GM23338 (cell line): ENCODE measurements around the gene QRFP. TPM values are rescaled to one million over a fixed set of nuclear protein-coding genes. Genes with fewer than 3 reads are reported as not detected.

ENCODE experiments used
- ATAC-seq: fragments of 200-7000 bp; cut with Tn5 transposase; 3 replicates; pipeline ENCODE4 v1.9.1; 2020
- DNase-seq: peaks from one replicate; pipeline ENCODE4 v3.0.0-alpha.2; 2015; ENCODE audit warnings: low spot score
- H2AFZ ChIP-seq: fragments of 200-600 bp; sonication (generic); 2 replicates; pipeline ENCODE4 v1.8.0; 2016; ENCODE audit warnings: antibody characterized with exemption, mild to moderate bottlenecking, moderate library complexity
- H3F3A ChIP-seq: fragments of 200-600 bp; sonication (generic); replicated peaks from 2 replicates; pipeline ENCODE4 v1.8.0; 2017; ENCODE audit warnings: antibody characterized with exemption, mixed run types, low read depth
- H3K27ac ChIP-seq: fragments of 200-600 bp; sonication (generic); 2 replicates; pipeline ENCODE4 v1.6.1; 2016; ENCODE audit warnings: low read depth
- H3K27me3 ChIP-seq: fragments of 200-600 bp; sonication (generic); 2 replicates; pipeline ENCODE4 v1.8.0; 2016; ENCODE audit warnings: mild to moderate bottlenecking, mixed run types, moderate library complexity; ENCODE audit not compliant: insufficient read depth
- H3K36me3 ChIP-seq: fragments of 200-600 bp; sonication (generic); 2 replicates; pipeline ENCODE4 v1.8.0; 2016; ENCODE audit warnings: mild to moderate bottlenecking; ENCODE audit not compliant: insufficient read depth
- H3K4me1 ChIP-seq: fragments of 200-600 bp; sonication (generic); 2 replicates; pipeline ENCODE4 v1.8.0; 2016; ENCODE audit warnings: mild to moderate bottlenecking, moderate library complexity; ENCODE audit not compliant: insufficient read depth
- H3K4me2 ChIP-seq: fragments of 200-600 bp; sonication (generic); 2 replicates; pipeline ENCODE4 v1.7.1; 2017; ENCODE audit warnings: mixed run types
- H3K4me3 ChIP-seq: fragments of 200-600 bp; sonication (generic); 2 replicates; pipeline ENCODE4 v1.6.1; 2016; ENCODE audit warnings: mixed run types
- H3K79me2 ChIP-seq: fragments of 200-600 bp; sonication (generic); replicated peaks from 2 replicates; pipeline ENCODE4 v1.8.0; 2017; ENCODE audit warnings: mild to moderate bottlenecking; ENCODE audit not compliant: insufficient read depth
- H3K9me2 ChIP-seq: fragments of 200-600 bp; sonication (generic); 2 replicates; pipeline ENCODE4 v1.8.0; 2017; ENCODE audit not compliant: insufficient read depth
- H4K20me1 ChIP-seq: fragments of 200-600 bp; sonication (generic); replicated peaks from 2 replicates; pipeline ENCODE4 v1.8.0; 2017; ENCODE audit warnings: mild to moderate bottlenecking; ENCODE audit not compliant: insufficient read depth
- H3K27ac Mint-ChIP-seq: 2 replicates; pipeline ENCODE4 v1.8.0; 2020; ENCODE audit warnings: inconsistent platforms, mild to moderate bottlenecking, moderate library complexity, mixed read lengths
- H3K27me3 Mint-ChIP-seq: 3 replicates; pipeline ENCODE4 v1.8.0; 2022; ENCODE audit warnings: low read depth, mild to moderate bottlenecking, moderate library complexity, mixed read lengths, inconsistent platforms; ENCODE audit not compliant: insufficient read depth, poor library complexity
- H3K36me3 Mint-ChIP-seq: 3 replicates; pipeline ENCODE4 v1.8.0; 2021; ENCODE audit warnings: low read depth, mild to moderate bottlenecking, inconsistent platforms, moderate library complexity, mixed read lengths
- H3K4me1 Mint-ChIP-seq: 3 replicates; pipeline ENCODE4 v1.8.0; 2020; ENCODE audit warnings: mild to moderate bottlenecking, inconsistent platforms, mixed read lengths
- H3K4me3 Mint-ChIP-seq: 3 replicates; pipeline ENCODE4 v1.8.0; 2021; ENCODE audit warnings: moderate library complexity, mild to moderate bottlenecking, inconsistent platforms, mixed read lengths
- H3K9me3 Mint-ChIP-seq: 3 replicates; pipeline ENCODE4 v1.8.0; 2020; ENCODE audit warnings: moderate library complexity, mild to moderate bottlenecking, inconsistent platforms, mixed read lengths
- CREB1 ChIP-seq: fragments of 250-450 bp; sonication (Bioruptor Pico); IDR thresholded peaks from 2 replicates; pipeline ENCODE4 v1.5.0; 2020; ENCODE audit warnings: low read depth, mild to moderate bottlenecking, moderate library complexity
- ETS1 ChIP-seq: IDR thresholded peaks from 2 replicates; pipeline ENCODE4 v1.6.1; 2016; ENCODE audit warnings: antibody characterized with exemption
- EZH2 ChIP-seq: fragments of 200-600 bp; sonication (generic); IDR thresholded peaks from one replicate; pipeline ENCODE4 v1.8.0; 2017; ENCODE audit warnings: antibody characterized with exemption, mild to moderate bottlenecking, low read depth; ENCODE audit not compliant: unreplicated experiment
- EZH2phosphoT487 ChIP-seq: fragments of 200-600 bp; sonication (generic); IDR thresholded peaks from one replicate; pipeline ENCODE4 v1.8.1; 2018; ENCODE audit warnings: antibody characterized with exemption; ENCODE audit not compliant: unreplicated experiment
- JUNB ChIP-seq: IDR thresholded peaks from one replicate; pipeline ENCODE4 v1.6.1; 2016; ENCODE audit warnings: antibody characterized with exemption; ENCODE audit not compliant: unreplicated experiment
- NANOG ChIP-seq: IDR thresholded peaks from 2 replicates; pipeline ENCODE4 v1.6.1; 2016; ENCODE audit warnings: antibody characterized with exemption, borderline replicate concordance
- POLR2AphosphoS5 ChIP-seq: IDR thresholded peaks from 2 replicates; pipeline ENCODE4 v1.6.1; 2016; ENCODE audit warnings: antibody characterized with exemption, low read depth
- REST ChIP-seq: IDR thresholded peaks from one replicate; pipeline ENCODE4 v1.6.1; 2018; ENCODE audit warnings: antibody characterized with exemption; ENCODE audit not compliant: unreplicated experiment
- STAT1 ChIP-seq: IDR thresholded peaks from one replicate; pipeline ENCODE4 v1.6.1; 2016; ENCODE audit warnings: antibody characterized with exemption; ENCODE audit not compliant: unreplicated experiment
- ZNF114 ChIP-seq: fragments of 250-450 bp; sonication (Bioruptor Pico); IDR thresholded peaks from 2 replicates; pipeline ENCODE4 v1.5.0; 2020; ENCODE audit warnings: mild to moderate bottlenecking, moderate library complexity
- ZNF331 ChIP-seq: fragments of 250-450 bp; sonication (Bioruptor Pico); IDR thresholded peaks from 2 replicates; pipeline ENCODE4 v1.5.0; 2020; ENCODE audit warnings: low read depth, mild to moderate bottlenecking, moderate library complexity
- ZNF462 ChIP-seq: fragments of 250-450 bp; sonication (Bioruptor Pico); IDR thresholded peaks from 2 replicates; pipeline ENCODE4 v1.5.0; 2020; ENCODE audit warnings: mild to moderate bottlenecking, moderate library complexity
- polyA plus RNA-seq: library from polyadenylated mRNA; unstranded; fragments of >200 nt; fragmentation: Nextera tagmentation; extraction: Ambion mirVana; gene quantifications from 2 replicates; pipeline ENCODE4 v1.2.1, GENCODE V29; 2016
- total RNA-seq: library from RNA; depleted of rRNA; stranded (reverse); fragments of >200 nt; shearing (Covaris generic); gene quantifications from 2 replicates; pipeline ENCODE4 v1.2.3, GENCODE V29; 2014
- TF ChIP-seq, protein P1 (sequence below), 2 experiments: fragments of 200-600 bp in 1 of 2; sonication (generic) in 1 of 2; conservative IDR thresholded peaks; 2 replicates each; pipeline versions ENCODE4 v1.5.1 to v1.6.1; 2016 to 2017; ENCODE audit warnings: antibody characterized with exemption in 2 of 2, low read depth in 2 of 2, mild to moderate bottlenecking in 2 of 2, moderate library complexity in 1 of 2

Gene QRFP
- total and polyA plus RNA-seq, 2 experiments from 2014 or later, result not detected

DNA sequence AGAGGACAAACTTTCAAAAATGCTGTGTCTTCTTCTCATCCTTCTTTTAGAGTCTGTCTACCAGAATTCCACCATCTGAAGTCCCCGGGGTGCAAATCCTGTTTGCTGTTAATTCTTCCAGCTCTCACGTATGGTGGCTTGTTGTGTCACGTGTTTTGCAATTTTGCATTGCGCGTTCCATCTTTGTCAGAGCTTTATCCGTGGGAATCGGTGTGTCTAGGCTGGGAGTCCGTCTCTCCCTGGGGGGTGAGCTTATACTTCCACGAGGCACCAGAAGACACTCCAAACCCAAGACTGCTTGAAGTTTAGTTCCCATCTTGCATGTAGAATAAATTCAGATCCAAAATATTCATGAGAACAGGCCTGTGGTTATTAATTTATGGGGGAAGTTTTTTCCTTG lies 48.6 kb upstream of the QRFP start:
- H3K36me3 ChIP-seq, result no peaks in the 10 kb centered on the region
- H3K4me3 Mint-ChIP-seq, result no peak overlapping the region
- H4K20me1 ChIP-seq, result no peaks in the 10 kb centered on the region
- H3K27me3 Mint-ChIP-seq, result peaks cover 24% of the 10 kb centered on the region
- H3K9me2 ChIP-seq, result no peaks in the 10 kb centered on the region
- no peaks in the 10 kb centered on the region for H3K79me2 ChIP-seq
- H2AFZ ChIP-seq, result no peak overlapping the region
- no peak overlapping the region for H3K27ac Mint-ChIP-seq
- TF ChIP-seq EZH2, result no peak
- TF ChIP-seq POLR2AphosphoS5, result no peak
- no peak for TF ChIP-seq ZNF331 (CRISPR knock-in tag)
- TF ChIP-seq REST, result no peak
- no peak for TF ChIP-seq JUNB
- no peak for TF ChIP-seq STAT1
- no peak for TF ChIP-seq ZNF114 (CRISPR knock-in tag)
- no peak for TF ChIP-seq EZH2phosphoT487
- no peak for TF ChIP-seq CREB1 (CRISPR knock-in tag)
- TF ChIP-seq ETS1, result no peak
- TF ChIP-seq NANOG, result no peak
- TF ChIP-seq, protein P1, sequence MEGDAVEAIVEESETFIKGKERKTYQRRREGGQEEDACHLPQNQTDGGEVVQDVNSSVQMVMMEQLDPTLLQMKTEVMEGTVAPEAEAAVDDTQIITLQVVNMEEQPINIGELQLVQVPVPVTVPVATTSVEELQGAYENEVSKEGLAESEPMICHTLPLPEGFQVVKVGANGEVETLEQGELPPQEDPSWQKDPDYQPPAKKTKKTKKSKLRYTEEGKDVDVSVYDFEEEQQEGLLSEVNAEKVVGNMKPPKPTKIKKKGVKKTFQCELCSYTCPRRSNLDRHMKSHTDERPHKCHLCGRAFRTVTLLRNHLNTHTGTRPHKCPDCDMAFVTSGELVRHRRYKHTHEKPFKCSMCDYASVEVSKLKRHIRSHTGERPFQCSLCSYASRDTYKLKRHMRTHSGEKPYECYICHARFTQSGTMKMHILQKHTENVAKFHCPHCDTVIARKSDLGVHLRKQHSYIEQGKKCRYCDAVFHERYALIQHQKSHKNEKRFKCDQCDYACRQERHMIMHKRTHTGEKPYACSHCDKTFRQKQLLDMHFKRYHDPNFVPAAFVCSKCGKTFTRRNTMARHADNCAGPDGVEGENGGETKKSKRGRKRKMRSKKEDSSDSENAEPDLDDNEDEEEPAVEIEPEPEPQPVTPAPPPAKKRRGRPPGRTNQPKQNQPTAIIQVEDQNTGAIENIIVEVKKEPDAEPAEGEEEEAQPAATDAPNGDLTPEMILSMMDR (conservative IDR thresholded peaks at IDR 0.05; ENCODE audit: low read depth in 2 of 2), result no peak
- TF ChIP-seq ZNF462 (CRISPR knock-in tag), result no peak
- H3K4me2 ChIP-seq, result no peak overlapping the region
- peaks cover 16% of the 10 kb centered on the region for H3K9me3 Mint-ChIP-seq
- H3F3A ChIP-seq, result peaks cover 6% of the 10 kb centered on the region
- no peak for ATAC-seq
- no peak overlapping the region for H3K27ac ChIP-seq
- no peak overlapping the region for H3K4me3 ChIP-seq
- peaks cover 13% of the 10 kb centered on the region for H3K4me1 Mint-ChIP-seq
- peaks cover 15% of the 10 kb centered on the region for H3K27me3 ChIP-seq
- H3K4me1 ChIP-seq, result peaks cover 11% of the 10 kb centered on the region; the same call in 1 of the 2 replicates
- H3K36me3 Mint-ChIP-seq, result no peaks in the 10 kb centered on the region
- DNase-seq, result no peak
